Mesenchymal stem cell (in vitro differentiated cells and primary cell): ENCODE measurements around the gene ME1.
"Not testable (repeated sequence)": the region's sequence is repeated elsewhere in the genome, so short reads cannot be mapped to it uniquely, and the experiment has no call there.

Experiments
- DNase-seq: peaks from one replicate; pipeline ENCODE4 v3.0.0-alpha.2; 2013
- H2AFZ ChIP-seq: one replicate; pipeline ENCODE4 v1.6.1; 2013; ENCODE audit warnings: low read depth, mild to moderate bottlenecking, control low read depth, inconsistent platforms, low read length, moderate library complexity
- H2AK5ac ChIP-seq: 2 replicates; pipeline ENCODE4 v1.6.1; 2013; ENCODE audit warnings: low read length, moderate library complexity, mild to moderate bottlenecking, inconsistent platforms; ENCODE audit not compliant: severe bottlenecking
- H2BK120ac ChIP-seq: one replicate; pipeline ENCODE4 v1.6.1; 2013; ENCODE audit warnings: low read depth, mild to moderate bottlenecking, inconsistent platforms, low read length, moderate library complexity
- H2BK12ac ChIP-seq, 2 experiments: one replicate each; pipeline ENCODE4 v1.6.1; 2013; ENCODE audit warnings: inconsistent platforms in 2 of 2, low read length in 2 of 2, mild to moderate bottlenecking in 2 of 2, moderate library complexity in 2 of 2, control low read depth in 1 of 2
- H2BK15ac ChIP-seq: one replicate; pipeline ENCODE4 v1.6.1; 2013; ENCODE audit warnings: mild to moderate bottlenecking, low read depth, inconsistent platforms; ENCODE audit not compliant: poor library complexity, severe bottlenecking
- H2BK5ac ChIP-seq: 2 replicates; pipeline ENCODE4 v1.6.1; 2013; ENCODE audit warnings: low read depth, mild to moderate bottlenecking, low read length, control low read depth, inconsistent platforms; ENCODE audit not compliant: poor library complexity, severe bottlenecking
- H3K14ac ChIP-seq, 2 experiments: one replicate each; pipeline ENCODE4 v1.6.1; 2013; ENCODE audit warnings: inconsistent platforms in 2 of 2, low read length in 2 of 2, control low read depth in 1 of 2, mild to moderate bottlenecking in 1 of 2, moderate library complexity in 1 of 2
- H3K18ac ChIP-seq, 2 experiments: one replicate each; pipeline ENCODE4 v1.6.1; 2013; ENCODE audit warnings: inconsistent platforms in 2 of 2, low read length in 2 of 2, control low read depth in 1 of 2, low read depth in 1 of 2, mild to moderate bottlenecking in 1 of 2
- H3K23ac ChIP-seq, 2 experiments: one replicate each; pipeline ENCODE4 v1.6.1; 2013; ENCODE audit warnings: inconsistent platforms in 2 of 2, low read length in 2 of 2, mild to moderate bottlenecking in 2 of 2, moderate library complexity in 2 of 2, control low read depth in 1 of 2
- H3K27ac ChIP-seq: 2 replicates; pipeline ENCODE4 v1.5.1; 2013; ENCODE audit warnings: mild to moderate bottlenecking, moderate library complexity, low read length, control low read depth, inconsistent platforms; ENCODE audit not compliant: poor library complexity, severe bottlenecking
- H3K27me3 ChIP-seq, 2 experiments: 2 replicates each; pipeline versions ENCODE4 v1.6.1 to v1.7.0; 2013; ENCODE audit warnings: low read length in 2 of 2, mild to moderate bottlenecking in 2 of 2, moderate library complexity in 2 of 2, control low read depth in 1 of 2, inconsistent platforms in 1 of 2; ENCODE audit not compliant: control insufficient read depth in 1 of 2, insufficient read depth in 1 of 2
- H3K36me3 ChIP-seq, 2 experiments: 2 replicates each; pipeline versions ENCODE4 v1.6.1 to v1.7.0; 2013; ENCODE audit warnings: low read length in 2 of 2, control low read depth in 1 of 2, inconsistent platforms in 1 of 2, low read depth in 1 of 2, mild to moderate bottlenecking in 1 of 2; ENCODE audit not compliant: insufficient read depth in 2 of 2, control insufficient read depth in 1 of 2
- H3K4ac ChIP-seq, 2 experiments: one replicate each; pipeline ENCODE4 v1.6.1; 2013; ENCODE audit warnings: inconsistent platforms in 2 of 2, low read length in 2 of 2, mild to moderate bottlenecking in 2 of 2, moderate library complexity in 2 of 2, control low read depth in 1 of 2, low read depth in 1 of 2
- H3K4me1 ChIP-seq: 2 replicates; pipeline ENCODE4 v1.6.1; 2013; ENCODE audit warnings: low read depth, low read length, control low read depth; ENCODE audit not compliant: control insufficient read depth, insufficient read depth
- H3K4me2 ChIP-seq: 2 replicates; pipeline ENCODE4 v1.6.1; 2013; ENCODE audit warnings: low read length, mild to moderate bottlenecking, inconsistent platforms; ENCODE audit not compliant: poor library complexity, severe bottlenecking
- H3K4me3 ChIP-seq, 2 experiments: 2 replicates each; pipeline versions ENCODE4 v1.5.1 to v1.7.0; 2013; ENCODE audit warnings: low read length in 2 of 2, mild to moderate bottlenecking in 2 of 2, control low read depth in 1 of 2, low read depth in 1 of 2; ENCODE audit not compliant: insufficient read depth in 1 of 2
- H3K79me1 ChIP-seq: replicated peaks from 2 replicates; pipeline ENCODE4 v1.6.1; 2013; ENCODE audit warnings: mild to moderate bottlenecking, control low read depth, low read length, inconsistent platforms; ENCODE audit not compliant: poor library complexity, severe bottlenecking
- H3K9ac ChIP-seq: 2 replicates; pipeline ENCODE4 v1.7.0; 2013; ENCODE audit warnings: mild to moderate bottlenecking, low read length, moderate library complexity
- H3K9me3 ChIP-seq: 2 replicates; pipeline ENCODE4 v1.7.0; 2013; ENCODE audit warnings: mild to moderate bottlenecking, low read length; ENCODE audit not compliant: control insufficient read depth
- H4K8ac ChIP-seq: one replicate; pipeline ENCODE4 v1.6.1; 2013; ENCODE audit warnings: inconsistent platforms, mild to moderate bottlenecking, low read length, moderate library complexity
- H4K91ac ChIP-seq: one replicate; pipeline ENCODE4 v1.6.1; 2013; ENCODE audit warnings: mild to moderate bottlenecking, low read length, inconsistent platforms
- WGBS: methylation state at CpG from one replicate; pipeline ENCODE4 v1.1.7; 2013; ENCODE audit warnings: mixed read lengths; 5-methylcytosine and 5-hydroxymethylcytosine counted together

Gene ME1

GRCh38 chr6:83333916-83334315, 96.9 kb downstream of the ME1 start:
- H3K27me3 ChIP-seq, result not testable (repeated sequence)

GRCh38 chr6:83333500-83333899, 97.4 kb downstream of the ME1 start:
- Histone ChIP-seq H2AFZ (no peak overlapping the region), H3K4ac (no peak overlapping the region), H4K8ac (no peak overlapping the region), H2BK15ac (no peak overlapping the region), H3K79me1 (peaks cover 2% of the 10 kb centered on the region), H4K91ac (no peak overlapping the region), H3K9me3 (no peaks in the 10 kb centered on the region), H3K4me1 (no peaks in the 10 kb centered on the region), H3K4me3 (no peak overlapping the region), H3K27ac (no peak overlapping the region), H3K23ac (no peak overlapping the region), H2BK12ac (no peak overlapping the region), H2BK5ac (no peak overlapping the region), H3K27me3 (no peaks in the 10 kb centered on the region), H3K9ac (no peak overlapping the region), H3K4me2 (no peak overlapping the region), H2BK120ac (no peak overlapping the region), H2AK5ac (no peak overlapping the region), H3K18ac (no peak overlapping the region), H3K36me3 (no peaks in the 10 kb centered on the region), H3K14ac (no peak overlapping the region)
- no CpG with 5 or more reads among the region's 2 CpGs for WGBS
- no peak for DNase-seq

More at GRCh38 chr6:83333916-83334315, 96.9 kb downstream of the ME1 start:
- not testable (repeated sequence) for H2BK5ac ChIP-seq, H3K18ac ChIP-seq, H2AFZ ChIP-seq, H3K9me3 ChIP-seq, H3K4me2 ChIP-seq, H2BK120ac ChIP-seq, H3K4me3 ChIP-seq, H3K4me1 ChIP-seq, H3K27ac ChIP-seq, H3K4ac ChIP-seq, H3K9ac ChIP-seq, H2BK15ac ChIP-seq, H4K8ac ChIP-seq, H3K36me3 ChIP-seq, H3K23ac ChIP-seq, H2BK12ac ChIP-seq, DNase-seq, H4K91ac ChIP-seq, H3K79me1 ChIP-seq, H2AK5ac ChIP-seq, H3K14ac ChIP-seq
- WGBS, result 96% methylated on average over 5 of the region's 24 CpGs

- H2AK5ac ChIP-seq, result no peak overlapping the region
- DNase-seq, result no peak
- H3K4me2 ChIP-seq, result no peak overlapping the region
- no peak overlapping the region for H3K9ac ChIP-seq
- no CpG with 5 or more reads among the region's 1 CpG for WGBS
- no peak overlapping the region for H3K14ac ChIP-seq
- no peak overlapping the region for H2BK5ac ChIP-seq
- no peaks in the 10 kb centered on the region for H3K4me1 ChIP-seq
- peaks cover 8% of the 10 kb centered on the region for H3K79me1 ChIP-seq
- no peak overlapping the region for H2BK15ac ChIP-seq
- H4K91ac ChIP-seq, result no peak overlapping the region
- no peak overlapping the region for H3K4me3 ChIP-seq
- no peak overlapping the region for H3K18ac ChIP-seq
- no peak overlapping the region for H3K4ac ChIP-seq
- H3K36me3 ChIP-seq, result peaks cover 0 to 7% of the 10 kb centered on the region in 2 experiments
- no peaks in the 10 kb centered on the region for H3K9me3 ChIP-seq
- H2BK12ac ChIP-seq, result no peak overlapping the region
- H3K27me3 ChIP-seq, result no peaks in the 10 kb centered on the region
- no peak overlapping the region for H3K23ac ChIP-seq
- no peak overlapping the region for H4K8ac ChIP-seq
- H2BK120ac ChIP-seq, result no peak overlapping the region
- H3K27ac ChIP-seq, result no peak overlapping the region
- no peak overlapping the region for H2AFZ ChIP-seq
These were observed 116.2 kb downstream of the ME1 start for GRCh38 chr6:83314693-83315092.

- Histone ChIP-seq H3K4ac (no peak overlapping the region), H2BK5ac (no peak overlapping the region), H3K4me3 (no peak overlapping the region), H3K4me2 (no peak overlapping the region), H3K4me1 (no peaks in the 10 kb centered on the region), H2BK120ac (no peak overlapping the region), H3K23ac (no peak overlapping the region), H3K27ac (no peak overlapping the region), H4K91ac (no peak overlapping the region), H3K36me3 (peaks cover 0 to 7% of the 10 kb centered on the region in 2 experiments), H3K18ac (no peak overlapping the region), H3K27me3 (no peaks in the 10 kb centered on the region), H2AFZ (no peak overlapping the region), H4K8ac (no peak overlapping the region), H2BK15ac (no peak overlapping the region), H2AK5ac (no peak overlapping the region), H3K14ac (no peak overlapping the region), H3K9me3 (no peaks in the 10 kb centered on the region), H3K9ac (no peak overlapping the region), H2BK12ac (no peak overlapping the region), H3K79me1 (peaks cover 8% of the 10 kb centered on the region)
- DNase-seq, result no peak
These were observed 117.0 kb downstream of the ME1 start for GRCh38 chr6:83313882-83314281.
